Kidney epithelial cell (primary cell): ENCODE measurements around the gene GFRA1. TPM values are rescaled to one million over a fixed set of nuclear protein-coding genes. Genes with fewer than 3 reads are reported as not detected.

Experiments used
- DNase-seq: peaks from one replicate; pipeline ENCODE4 v3.0.0-alpha.2; 2010; ENCODE audit warnings: low read depth
- H3K27me3 ChIP-seq: 2 replicates; pipeline ENCODE4 v1.6.0; 2011; ENCODE audit warnings: low read length; ENCODE audit not compliant: control insufficient read depth, insufficient read depth
- H3K36me3 ChIP-seq: 2 replicates; pipeline ENCODE4 v1.5.1; 2011; ENCODE audit warnings: low read length; ENCODE audit not compliant: control insufficient read depth, insufficient read depth
- H3K4me3 ChIP-seq: 2 replicates; pipeline ENCODE4 v1.5.1; 2011; ENCODE audit warnings: low read depth, mild to moderate bottlenecking, control low read depth, low read length
- CTCF ChIP-seq: IDR thresholded peaks from 2 replicates; pipeline ENCODE4 v1.5.1; 2011; ENCODE audit warnings: mild to moderate bottlenecking, moderate library complexity, low read length, control low read depth, inconsistent platforms; ENCODE audit not compliant: insufficient read depth, poor library complexity, severe bottlenecking
- total RNA-seq: library from RNA; depleted of rRNA; stranded (reverse); fragments of >200 nt; gene quantifications from 2 replicates; pipeline ENCODE4 v1.2.3, GENCODE V29; 2015

GFRA1 gene
- total RNA-seq, 1 donor from 2014 or later: 1.6 TPM

- no peak for DNase-seq
- no peak overlapping the region for H3K4me3 ChIP-seq
- no peaks in the 10 kb centered on the region for H3K36me3 ChIP-seq
- H3K27me3 ChIP-seq: no peaks in the 10 kb centered on the region
- no peak for TF ChIP-seq CTCF
These were observed 134.1 kb downstream of the GFRA1 start for GRCh38 chr10:116138897-116139296.

- H3K36me3 ChIP-seq: no peaks in the 10 kb centered on the region
- TF ChIP-seq CTCF: no peak
- no peaks in the 10 kb centered on the region for H3K27me3 ChIP-seq
- no peak for DNase-seq
- no peak overlapping the region for H3K4me3 ChIP-seq
These were observed 136.7 kb downstream of the GFRA1 start for GRCh38 chr10:116136261-116136660.

- H3K4me3 ChIP-seq: no peak overlapping the region
- TF ChIP-seq CTCF: no peak
- no peak for DNase-seq
- no peaks in the 10 kb centered on the region for H3K36me3 ChIP-seq
- H3K27me3 ChIP-seq: no peaks in the 10 kb centered on the region
These were observed 138.7 kb downstream of the GFRA1 start for GRCh38 chr10:116134322-116134721.

GRCh38 chr10:116133634-116134033 lies 139.4 kb downstream of the GFRA1 start:
- TF ChIP-seq CTCF: no peak
- H3K4me3 ChIP-seq: no peak overlapping the region
- DNase-seq: no peak
- H3K27me3 ChIP-seq: no peaks in the 10 kb centered on the region
- H3K36me3 ChIP-seq: no peaks in the 10 kb centered on the region

- Histone ChIP-seq H3K27me3 (no peaks in the 10 kb centered on the region), H3K4me3 (no peak overlapping the region), H3K36me3 (no peaks in the 10 kb centered on the region)
- TF ChIP-seq CTCF: no peak
- DNase-seq: no peak
These were observed 140.1 kb downstream of the GFRA1 start for GRCh38 chr10:116132780-116133399.

- TF ChIP-seq CTCF: no peak
- DNase-seq: no peak
- Histone ChIP-seq H3K4me3 (no peak overlapping the region), H3K27me3 (no peaks in the 10 kb centered on the region), H3K36me3 (no peaks in the 10 kb centered on the region)
These were observed 143.0 kb downstream of the GFRA1 start for GRCh38 chr10:116130006-116130405.
